ENCODE results near the gene HIBCH. TPM values are rescaled to one million over a fixed set of nuclear protein-coding genes. Genes with fewer than 3 reads are reported as not detected.
A peak's percentile ranks its signal among the peaks of the same experiment; 100 is the strongest.

The HIBCH gene
- total RNA-seq, 3 donors from 2014 or later (not counting 1 experiment from before 2014, with no cell fraction given) = 19.3 to 31.4 (median 21.6) TPM

DNA sequence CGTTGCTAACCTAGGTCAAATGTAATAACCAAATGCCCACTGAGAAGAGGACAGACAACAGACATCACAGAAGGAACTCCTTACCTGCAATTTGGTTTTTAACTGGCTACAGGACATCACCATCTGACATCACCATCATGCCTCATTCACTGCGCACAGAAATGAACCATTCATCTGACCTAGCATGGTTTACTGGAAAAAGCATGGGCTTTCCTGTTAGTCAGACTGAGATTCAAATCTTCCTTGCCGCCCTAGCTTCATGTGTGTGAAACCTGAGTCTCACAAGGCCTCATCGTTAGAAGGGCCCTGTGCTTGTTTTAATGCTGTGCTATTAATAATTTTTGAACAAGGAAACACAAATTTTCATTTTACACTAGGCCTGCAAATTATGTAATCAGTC lies 1.1 kb upstream of the HIBCH start:
- Mint-ChIP-seq H3K9me3 (no peaks in the 10 kb centered on the region), H3K36me3 (no peaks in the 10 kb centered on the region), H3K27ac (peak overlapping the region; percentile 92 to 100), H3K4me1 (peaks cover 34 to 43% of the 10 kb centered on the region in 2 donors), H3K4me3 (peak overlapping the region; percentile 98), H3K27me3 (ENCODE audit: low read depth in 2 of 2) (peaks cover 12 to 14% of the 10 kb centered on the region in 2 donors)
- no peaks in the 10 kb centered on the region for H3K27me3 ChIP-seq (ENCODE audit: control insufficient read depth, insufficient read depth, low read length)
- H3K9me3 ChIP-seq (ENCODE audit: control insufficient read depth, insufficient read depth, low read length) = no peaks in the 10 kb centered on the region
- TF ChIP-seq CTCF (IDR thresholded peaks at IDR 0.05) = no peak
- no peak overlapping the region for H3K4me3 ChIP-seq (ENCODE audit: low read length)
- no peaks in the 10 kb centered on the region for H3K36me3 ChIP-seq (ENCODE audit: control insufficient read depth, insufficient read depth, low read length)
- peaks cover 12% of the 10 kb centered on the region for H3K4me1 ChIP-seq (ENCODE audit: control insufficient read depth, insufficient read depth, low read length)
- WGBS (ENCODE audit: insufficient coverage) = 68% methylated on average over 4 of the region's 4 CpGs
- peak in 1 of 2 donors; percentile 13 for DNase-seq
- intact Hi-C loops (cut with micrococcal nuclease) = no loop called here
- ATAC-seq = no peak
- H3K27ac ChIP-seq (ENCODE audit: low read length) = peak overlapping the region; percentile 83

- intact Hi-C loops (cut with micrococcal nuclease) = no loop called here
- Mint-ChIP-seq H3K27ac (peak overlapping the region; percentile 92 to 100), H3K4me1 (peaks cover 44 to 53% of the 10 kb centered on the region in 2 donors), H3K9me3 (no peaks in the 10 kb centered on the region), H3K36me3 (no peaks in the 10 kb centered on the region), H3K4me3 (peak overlapping the region; percentile 98), H3K27me3 (ENCODE audit: low read depth in 2 of 2) (peaks cover under 1 to 3% of the 10 kb centered on the region in 2 donors)
- Histone ChIP-seq H3K27ac (ENCODE audit: low read length) (peak overlapping the region; percentile 83), H3K9me3 (ENCODE audit: control insufficient read depth, insufficient read depth, low read length) (no peaks in the 10 kb centered on the region), H3K4me1 (ENCODE audit: control insufficient read depth, insufficient read depth, low read length) (peaks cover 12% of the 10 kb centered on the region), H3K36me3 (ENCODE audit: control insufficient read depth, insufficient read depth, low read length) (no peaks in the 10 kb centered on the region), H3K27me3 (ENCODE audit: control insufficient read depth, insufficient read depth, low read length) (no peaks in the 10 kb centered on the region), H3K4me3 (ENCODE audit: low read length) (peak overlapping the region; percentile 88)
- peak in 1 of 2 donors; percentile 56 for DNase-seq
- TF ChIP-seq CTCF (IDR thresholded peaks at IDR 0.05) = no peak
- peak; percentile 15 to 49 (median 40) for ATAC-seq
- 7% methylated on average over 12 of the region's 12 CpGs for WGBS (ENCODE audit: insufficient coverage)
Observed at GRCh38 chr2:190318931-190319554, 583 bp downstream of the HIBCH start.

- 93% methylated on average over 4 of the region's 4 CpGs for WGBS (ENCODE audit: insufficient coverage)
- DNase-seq = no peak
- H3K27me3 Mint-ChIP-seq (ENCODE audit: low read depth in 2 of 2) = peaks cover 0 to 3% of the 10 kb centered on the region in 2 donors
Observed at GRCh38 chr2:190318514-190318913, 1.1 kb downstream of the HIBCH start.

More at GRCh38 chr2:190318514-190318913, 1.1 kb downstream of the HIBCH start:
- Histone ChIP-seq H3K36me3 (ENCODE audit: control insufficient read depth, insufficient read depth, low read length) (no peaks in the 10 kb centered on the region), H3K27me3 (ENCODE audit: control insufficient read depth, insufficient read depth, low read length) (no peaks in the 10 kb centered on the region), H3K4me1 (ENCODE audit: control insufficient read depth, insufficient read depth, low read length) (peaks cover 12% of the 10 kb centered on the region), H3K27ac (ENCODE audit: low read length) (no peak overlapping the region), H3K4me3 (ENCODE audit: low read length) (no peak overlapping the region), H3K9me3 (ENCODE audit: control insufficient read depth, insufficient read depth, low read length) (no peaks in the 10 kb centered on the region)
- ATAC-seq = no peak
- TF ChIP-seq CTCF (IDR thresholded peaks at IDR 0.05) = no peak
- Mint-ChIP-seq H3K9me3 (no peaks in the 10 kb centered on the region), H3K4me3 (peak overlapping the region; percentile 98), H3K27ac (peak overlapping the region; percentile 92 to 100), H3K4me1 (peaks cover 44 to 53% of the 10 kb centered on the region in 2 donors), H3K36me3 (no peaks in the 10 kb centered on the region)
- intact Hi-C loops (cut with micrococcal nuclease) = no loop called here
